ENCODE data around the gene MRPS23.
A peak's percentile ranks its signal among the peaks of the same experiment; 100 is the strongest.

MRPS23 gene

DNA sequence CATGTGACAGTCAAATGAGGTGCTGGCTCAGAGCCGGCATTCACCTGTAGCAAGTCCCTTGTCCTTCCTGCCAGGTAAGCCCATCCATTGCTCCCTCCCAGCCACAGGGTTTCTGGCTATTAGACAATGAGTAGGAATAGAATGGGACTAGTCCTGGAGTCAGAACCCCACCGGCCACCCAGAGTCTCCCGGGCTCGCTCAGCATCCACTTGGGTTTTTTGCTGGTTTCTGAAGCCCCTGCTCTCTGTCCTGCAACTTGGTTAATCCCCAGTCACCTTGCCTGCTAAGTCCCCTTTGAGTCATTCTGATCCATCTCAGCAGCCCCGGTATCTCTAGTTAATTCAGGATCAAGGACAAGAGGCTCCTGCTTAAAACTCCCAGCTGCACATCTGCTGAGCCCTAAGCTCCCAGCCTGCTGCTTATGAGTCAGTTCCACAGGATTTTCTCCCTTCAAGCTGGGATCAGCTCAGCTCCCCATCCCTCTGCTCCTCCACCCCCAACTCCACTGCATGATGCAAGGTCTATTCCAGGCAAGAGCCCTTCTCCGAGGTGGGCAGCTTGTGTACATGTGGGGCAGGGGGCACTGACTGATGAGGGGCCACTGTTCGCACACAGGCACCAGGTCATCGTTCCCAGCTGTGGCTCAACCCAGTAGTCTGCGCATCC, 19.9 kb upstream of the MRPS23 start:
- CTCF ChIA-PET, result interaction anchor here (0.6 to 6.8 kb wide), 9 partner anchors 10 to 130 kb away, joined by 3 to 78 read pairs (median 7); no protein-coding TSS in a partner anchor

DNA sequence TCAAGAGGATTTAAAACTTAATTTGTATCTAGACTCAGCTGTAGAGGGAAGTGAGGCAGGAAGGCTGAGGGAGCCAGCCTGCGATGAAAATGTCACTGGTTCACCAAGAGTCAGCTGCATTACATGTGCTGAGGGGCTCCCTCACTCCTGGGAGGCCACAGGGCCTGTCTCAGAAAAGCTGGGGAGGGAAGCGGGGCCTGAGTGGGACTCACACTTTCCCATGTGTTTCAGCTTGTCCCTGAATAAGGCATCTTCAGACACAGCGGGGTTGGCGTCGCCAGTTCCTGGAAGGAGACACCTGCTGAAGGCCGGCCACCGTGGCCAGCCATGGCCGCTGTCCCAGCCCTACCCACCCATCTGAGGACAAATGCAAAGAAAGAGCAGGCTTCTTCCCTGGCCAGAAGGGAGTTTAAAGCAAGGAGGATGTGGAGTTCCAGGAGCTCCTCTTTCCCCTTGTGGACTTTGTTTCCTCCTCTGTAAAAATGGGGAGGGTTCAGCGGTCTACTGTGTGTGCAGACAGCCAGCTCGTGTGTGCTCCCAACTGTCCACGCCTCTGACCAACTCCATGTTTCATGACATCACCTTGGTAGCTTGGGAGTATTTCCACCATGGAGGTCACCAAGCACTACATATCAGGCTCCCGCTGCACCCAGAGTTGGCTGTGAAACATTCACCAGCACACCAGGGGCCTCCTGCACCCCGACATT, 19.2 kb upstream of the MRPS23 start:
- peaks cover 0 to 53% of the 10 kb centered on the region in 2 experiments; a peak in 2 of 3 replicates for H3K36me3 ChIP-seq (ENCODE audit: control insufficient read depth in 2 of 2, insufficient read depth in 1 of 2, low read length in 2 of 2)
- CTCF ChIA-PET, result interaction anchor here (0.7 to 6.8 kb wide), 14 partner anchors 10 to 131 kb away, joined by 3 to 78 read pairs (median 6); no protein-coding TSS in a partner anchor
- no peak overlapping the region for H3K27ac ChIP-seq (ENCODE audit: extremely low read depth, low read depth, low read length)
- POLR2A ChIA-PET, result interaction anchor here (0.7 to 1.4 kb wide), 3 partner anchors 9 to 125 kb away, joined by 3 to 8 read pairs (median 4); no protein-coding TSS in a partner anchor
- no peak for TF ChIP-seq ZNF521 (tag by site-specific recombination; IDR thresholded peaks at IDR 0.05)
- no peak for TF ChIP-seq ZNF670 (tag by site-specific recombination; IDR thresholded peaks at IDR 0.05; ENCODE audit: low read depth)
- no peak for TF ChIP-seq ZEB2 (tag by site-specific recombination; IDR thresholded peaks at IDR 0.05)
- no peak for TF ChIP-seq HOXD13 (CRISPR knock-in tag; IDR thresholded peaks at IDR 0.05; ENCODE audit: borderline replicate concordance)
- TF ChIP-seq, protein P1, sequence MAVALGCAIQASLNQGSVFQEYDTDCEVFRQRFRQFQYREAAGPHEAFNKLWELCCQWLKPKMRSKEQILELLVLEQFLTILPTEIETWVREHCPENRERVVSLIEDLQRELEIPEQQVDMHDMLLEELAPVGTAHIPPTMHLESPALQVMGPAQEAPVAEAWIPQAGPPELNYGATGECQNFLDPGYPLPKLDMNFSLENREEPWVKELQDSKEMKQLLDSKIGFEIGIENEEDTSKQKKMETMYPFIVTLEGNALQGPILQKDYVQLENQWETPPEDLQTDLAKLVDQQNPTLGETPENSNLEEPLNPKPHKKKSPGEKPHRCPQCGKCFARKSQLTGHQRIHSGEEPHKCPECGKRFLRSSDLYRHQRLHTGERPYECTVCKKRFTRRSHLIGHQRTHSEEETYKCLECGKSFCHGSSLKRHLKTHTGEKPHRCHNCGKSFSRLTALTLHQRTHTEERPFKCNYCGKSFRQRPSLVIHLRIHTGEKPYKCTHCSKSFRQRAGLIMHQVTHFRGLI (tag by site-specific recombination; IDR thresholded peaks at IDR 0.05), result no peak
- no peak for TF ChIP-seq ZNF362 (tag by site-specific recombination; IDR thresholded peaks at IDR 0.05)
- no peak for TF ChIP-seq GLI2 (tag by site-specific recombination; IDR thresholded peaks at IDR 0.05; ENCODE audit: borderline replicate concordance, low read depth)
- TF ChIP-seq WT1 (tag by site-specific recombination; IDR thresholded peaks at IDR 0.05), result no peak
- TF ChIP-seq ZNF10 (tag by site-specific recombination; IDR thresholded peaks at IDR 0.05), result no peak
- no peak overlapping the region for H3K4me3 ChIP-seq (ENCODE audit: low read depth, low read length)
- peaks cover 9% of the 10 kb centered on the region; the same call in 1 of the 2 replicates for H3K4me1 ChIP-seq (ENCODE audit: control insufficient read depth, insufficient read depth, low read length)
- no peaks in the 10 kb centered on the region for H3K9me3 ChIP-seq (ENCODE audit: control insufficient read depth, insufficient read depth, low read depth, low read length)

More for the DNA sequence above, 19.9 kb upstream of the MRPS23 start:
- H3K27ac ChIP-seq (ENCODE audit: extremely low read depth, low read depth, low read length), result no peak overlapping the region
- H3K4me1 ChIP-seq (ENCODE audit: control insufficient read depth, insufficient read depth, low read length), result peaks cover 14% of the 10 kb centered on the region
- no peak for TF ChIP-seq ZNF433 (tag by site-specific recombination; IDR thresholded peaks at IDR 0.05; ENCODE audit: low read depth)
- peak; percentile 53; the same call in 1 of the 2 replicates for TF ChIP-seq ZIC2 (tag by site-specific recombination; IDR thresholded peaks at IDR 0.05)
- 0 out of 2 replicates have a peak, but pooled peaks have one; percentile 35 for TF ChIP-seq ZFHX2 (tag by site-specific recombination; conservative IDR thresholded peaks at IDR 0.05)
- peaks cover 0 to 53% of the 10 kb centered on the region in 2 experiments; a peak in 2 of 3 replicates for H3K36me3 ChIP-seq (ENCODE audit: control insufficient read depth in 2 of 2, insufficient read depth in 1 of 2, low read length in 2 of 2)
- H3K4me3 ChIP-seq (ENCODE audit: low read depth, low read length), result no peak overlapping the region
- POLR2A ChIA-PET, result interaction anchor here (0.9 to 1.4 kb wide), 3 partner anchors 10 to 124 kb away, joined by 4 to 8 read pairs (median 6); no protein-coding TSS in a partner anchor
- no peaks in the 10 kb centered on the region for H3K9me3 ChIP-seq (ENCODE audit: control insufficient read depth, insufficient read depth, low read depth, low read length)

DNA sequence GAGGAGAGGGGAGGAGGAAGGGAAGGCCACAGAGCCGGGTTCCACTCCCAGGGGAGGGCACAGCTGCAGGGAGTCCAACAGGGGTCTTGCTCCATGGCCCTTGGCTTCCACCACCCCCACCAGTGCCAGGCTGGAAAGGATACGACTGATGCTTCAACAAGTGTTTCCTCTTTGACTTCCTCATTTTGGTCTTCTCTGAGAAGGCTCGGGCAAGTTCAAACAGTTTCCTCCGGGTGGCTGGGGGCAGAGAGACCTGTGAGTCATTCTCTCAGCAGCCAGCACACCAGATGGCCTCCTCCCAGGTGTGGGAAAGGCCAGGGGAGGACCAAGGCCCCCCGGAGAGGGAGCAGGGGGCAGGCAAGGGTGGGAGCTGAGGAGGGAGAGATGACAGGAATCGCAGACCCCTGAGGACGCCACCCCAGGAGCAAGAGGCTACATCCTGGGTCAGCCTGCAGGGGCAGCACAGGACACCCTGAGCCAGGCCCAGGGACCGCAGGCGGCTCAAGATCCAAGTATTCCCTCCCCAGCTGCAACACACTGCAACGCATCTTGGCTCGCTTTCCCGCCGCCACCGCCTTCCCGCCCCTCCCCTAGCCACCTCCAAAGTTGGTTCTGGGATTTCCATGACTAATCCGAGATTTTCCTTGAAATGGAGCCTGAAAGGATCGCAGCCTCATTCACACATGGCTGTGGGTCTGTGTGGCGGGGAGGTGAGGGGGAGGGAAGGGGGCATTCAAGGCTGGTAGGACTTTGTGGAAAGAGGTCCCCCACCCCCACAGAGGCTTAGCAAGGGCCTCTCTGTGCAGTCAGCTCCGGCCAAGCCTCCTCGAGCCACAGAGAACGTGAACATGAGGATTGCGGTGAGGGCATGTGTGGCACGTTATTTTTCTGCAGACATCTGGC, 18.4 kb upstream of the MRPS23 start:
- ChIA-PET CTCF (interaction anchor here (0.7 to 6.8 kb wide), 17 partner anchors 10 to 238 kb away, joined by 3 to 78 read pairs (median 5); no protein-coding TSS in a partner anchor), POLR2A (interaction anchor here (0.7 to 1.4 kb wide), 4 partner anchors 8 to 120 kb away, joined by 3 to 8 read pairs (median 4); partner anchors contain the start of gene VEZF1)
- peak overlapping the region; percentile 64 for H3K27ac ChIP-seq (ENCODE audit: extremely low read depth, low read depth, low read length)
- no peak overlapping the region for H3K4me3 ChIP-seq (ENCODE audit: low read depth, low read length)
- peaks cover 0 to 46% of the 10 kb centered on the region in 2 experiments; a peak in 2 of 3 replicates for H3K36me3 ChIP-seq (ENCODE audit: control insufficient read depth in 2 of 2, insufficient read depth in 1 of 2, low read length in 2 of 2)
- no peaks in the 10 kb centered on the region for H3K9me3 ChIP-seq (ENCODE audit: control insufficient read depth, insufficient read depth, low read depth, low read length)
- H3K4me1 ChIP-seq (ENCODE audit: control insufficient read depth, insufficient read depth, low read length), result peaks cover 6% of the 10 kb centered on the region; the same call in 1 of the 2 replicates
- TF ChIP-seq RBAK (tag by site-specific recombination; IDR thresholded peaks at IDR 0.05), result no peak
- no peak for TF ChIP-seq ZNF404 (tag by site-specific recombination; IDR thresholded peaks at IDR 0.05)
- TF ChIP-seq ZNF2 (tag by site-specific recombination; IDR thresholded peaks at IDR 0.05), result 0 out of 2 replicates have a peak, but pooled peaks have one; percentile 49
- TF ChIP-seq, protein P2, sequence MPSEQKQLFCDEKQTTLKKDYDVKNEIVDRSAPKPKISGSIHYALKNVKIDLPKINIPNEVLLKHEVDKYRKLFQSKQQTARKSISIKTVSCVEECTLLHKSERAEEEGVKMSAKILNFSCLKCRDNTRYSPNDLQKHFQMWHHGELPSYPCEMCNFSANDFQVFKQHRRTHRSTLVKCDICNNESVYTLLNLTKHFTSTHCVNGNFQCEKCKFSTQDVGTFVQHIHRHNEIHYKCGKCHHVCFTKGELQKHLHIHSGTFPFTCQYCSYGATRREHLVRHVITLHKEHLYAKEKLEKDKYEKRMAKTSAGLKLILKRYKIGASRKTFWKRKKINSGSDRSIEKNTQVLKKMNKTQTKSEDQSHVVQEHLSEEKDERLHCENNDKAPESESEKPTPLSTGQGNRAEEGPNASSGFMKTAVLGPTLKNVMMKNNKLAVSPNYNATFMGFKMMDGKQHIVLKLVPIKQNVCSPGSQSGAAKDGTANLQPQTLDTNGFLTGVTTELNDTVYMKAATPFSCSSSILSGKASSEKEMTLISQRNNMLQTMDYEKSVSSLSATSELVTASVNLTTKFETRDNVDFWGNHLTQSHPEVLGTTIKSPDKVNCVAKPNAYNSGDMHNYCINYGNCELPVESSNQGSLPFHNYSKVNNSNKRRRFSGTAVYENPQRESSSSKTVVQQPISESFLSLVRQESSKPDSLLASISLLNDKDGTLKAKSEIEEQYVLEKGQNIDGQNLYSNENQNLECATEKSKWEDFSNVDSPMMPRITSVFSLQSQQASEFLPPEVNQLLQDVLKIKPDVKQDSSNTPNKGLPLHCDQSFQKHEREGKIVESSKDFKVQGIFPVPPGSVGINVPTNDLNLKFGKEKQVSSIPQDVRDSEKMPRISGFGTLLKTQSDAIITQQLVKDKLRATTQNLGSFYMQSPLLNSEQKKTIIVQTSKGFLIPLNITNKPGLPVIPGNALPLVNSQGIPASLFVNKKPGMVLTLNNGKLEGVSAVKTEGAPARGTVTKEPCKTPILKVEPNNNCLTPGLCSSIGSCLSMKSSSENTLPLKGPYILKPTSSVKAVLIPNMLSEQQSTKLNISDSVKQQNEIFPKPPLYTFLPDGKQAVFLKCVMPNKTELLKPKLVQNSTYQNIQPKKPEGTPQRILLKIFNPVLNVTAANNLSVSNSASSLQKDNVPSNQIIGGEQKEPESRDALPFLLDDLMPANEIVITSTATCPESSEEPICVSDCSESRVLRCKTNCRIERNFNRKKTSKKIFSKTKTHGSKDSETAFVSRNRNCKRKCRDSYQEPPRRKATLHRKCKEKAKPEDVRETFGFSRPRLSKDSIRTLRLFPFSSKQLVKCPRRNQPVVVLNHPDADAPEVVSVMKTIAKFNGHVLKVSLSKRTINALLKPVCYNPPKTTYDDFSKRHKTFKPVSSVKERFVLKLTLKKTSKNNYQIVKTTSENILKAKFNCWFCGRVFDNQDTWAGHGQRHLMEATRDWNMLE (tag by site-specific recombination; conservative IDR thresholded peaks at IDR 0.05; ENCODE audit: low read depth), result no peak
- no peak for TF ChIP-seq ZNF624 (tag by site-specific recombination; IDR thresholded peaks at IDR 0.05)
